HG03460 (cell line): ENCODE data around the gene CDH4.

Experiments
- ATAC-seq: cut with Tn5 transposase; IDR thresholded peaks from one replicate; pipeline ENCODE4 v1.9.1; 2021; ENCODE audit not compliant: unreplicated experiment

The CDH4 gene

DNA sequence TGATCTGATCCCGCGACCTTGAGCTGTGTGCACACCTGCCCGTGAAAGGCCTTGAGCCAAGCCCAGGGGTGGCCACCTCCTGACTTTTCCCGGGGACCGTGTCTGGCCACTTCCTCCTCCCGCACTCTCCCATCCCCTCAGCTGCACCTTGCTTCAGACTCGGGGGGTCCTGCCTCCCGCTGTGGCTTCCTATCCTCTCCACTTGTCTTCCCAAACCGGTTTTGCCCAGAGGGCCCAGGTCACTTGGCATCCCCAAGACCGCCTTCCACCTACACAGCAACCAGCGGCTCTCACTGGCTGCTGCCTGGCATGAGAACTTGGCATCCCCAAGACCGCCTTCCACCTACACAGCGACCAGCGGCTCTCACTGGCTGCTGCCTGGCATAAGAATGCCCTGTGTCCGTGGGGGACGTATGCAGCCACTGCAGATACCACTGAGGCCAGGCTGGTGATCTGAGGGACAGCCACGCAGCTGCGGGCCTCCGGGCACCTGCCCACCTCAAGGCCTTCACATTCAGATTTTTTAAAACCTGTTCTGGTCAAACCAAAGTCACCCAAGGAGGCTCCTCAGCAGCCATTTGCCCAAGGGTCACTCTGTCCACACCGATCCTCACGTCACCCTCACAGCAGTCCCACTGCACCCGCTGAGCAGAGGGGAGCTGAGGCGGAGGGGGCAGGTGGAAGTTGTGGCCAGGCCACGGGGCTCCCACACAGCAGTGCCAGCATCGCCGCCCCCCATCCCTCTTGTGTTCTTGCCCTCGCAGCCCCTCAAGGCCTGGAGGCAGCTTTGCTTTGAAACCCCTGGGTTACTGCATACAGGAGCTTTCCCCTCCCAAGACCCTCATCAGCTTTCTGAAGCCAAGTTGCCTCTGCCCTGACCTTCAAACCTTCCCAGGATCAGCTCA, 568.1 kb downstream of the CDH4 start:
- no peak for ATAC-seq

DNA sequence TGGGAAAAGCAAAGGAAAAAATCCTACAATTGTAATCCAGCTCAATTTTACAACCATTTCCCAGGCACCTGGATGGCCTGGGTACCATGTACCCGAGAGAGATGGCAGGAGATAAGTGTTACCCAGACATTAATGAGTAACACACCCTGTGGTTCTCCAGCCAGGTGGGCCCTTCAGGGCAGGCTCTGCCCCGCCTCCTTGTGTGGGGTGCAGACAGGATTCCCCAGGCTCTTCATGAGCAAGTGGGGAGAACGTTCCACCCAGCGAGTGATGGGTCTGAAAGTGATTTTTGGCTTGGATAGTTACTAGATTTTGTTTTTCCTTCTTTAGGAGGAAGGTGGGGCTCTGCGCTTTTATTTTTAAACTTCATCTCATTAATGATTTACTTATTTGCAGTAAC, 569.7 kb downstream of the CDH4 start:
- no peak for ATAC-seq

DNA sequence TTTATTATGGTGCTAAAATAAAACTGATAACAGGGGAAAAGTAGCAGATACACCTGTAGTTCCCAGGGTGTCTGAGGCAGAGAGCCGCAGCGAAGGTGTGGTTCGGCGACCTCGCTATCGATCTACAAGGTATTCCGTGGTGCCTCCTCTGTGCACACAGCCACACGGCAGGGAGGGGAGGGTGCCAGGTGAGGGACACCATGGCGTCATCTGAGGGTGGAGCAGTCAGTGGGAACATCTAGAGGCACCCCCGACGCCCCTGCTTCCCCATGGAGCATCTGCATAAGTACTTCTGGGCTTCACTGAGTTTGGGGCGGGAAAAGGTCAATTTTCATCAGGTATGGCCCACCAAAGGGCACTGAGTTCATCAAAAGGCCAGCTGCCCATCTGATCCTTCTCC, 570.3 kb downstream of the CDH4 start:
- ATAC-seq: no peak

DNA sequence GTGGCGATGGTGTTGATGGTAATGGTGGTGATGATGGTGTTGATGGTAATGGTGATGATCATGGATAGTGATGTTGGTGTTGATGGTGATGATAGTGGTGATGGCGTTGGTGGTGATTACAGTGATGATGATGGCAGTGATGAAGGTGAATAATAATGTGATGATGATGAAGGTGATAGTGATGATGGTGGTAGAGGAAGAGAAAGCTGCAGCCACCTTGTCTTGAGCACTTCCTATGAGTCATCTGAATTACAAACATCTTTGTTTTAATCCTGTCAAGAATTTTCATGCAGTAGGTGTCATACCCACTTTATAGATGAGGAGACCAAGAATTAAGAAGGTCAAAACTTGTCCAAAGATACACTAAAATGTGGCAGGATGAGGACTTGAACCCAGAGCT, 571.2 kb downstream of the CDH4 start:
- no peak for ATAC-seq

DNA sequence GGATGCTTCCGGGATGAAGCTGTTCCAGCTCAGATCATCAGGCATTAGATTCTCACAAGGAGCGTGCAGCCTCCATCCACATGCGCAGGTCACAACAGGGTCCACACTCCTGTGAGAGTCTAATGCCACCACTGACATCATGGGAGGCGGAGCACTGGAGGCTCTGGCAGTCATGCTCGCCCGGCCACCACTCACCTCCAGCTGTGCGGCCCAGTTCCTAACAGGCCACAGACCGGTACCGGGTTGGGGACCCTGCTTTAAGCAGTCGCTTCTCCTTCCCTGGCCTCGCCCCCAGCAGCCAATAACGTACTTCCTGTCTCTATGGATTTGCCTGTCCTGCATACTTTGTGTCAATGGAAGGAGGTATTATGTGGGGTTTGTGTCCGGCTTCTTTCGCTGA, 576.8 kb downstream of the CDH4 start:
- ATAC-seq: no peak

DNA sequence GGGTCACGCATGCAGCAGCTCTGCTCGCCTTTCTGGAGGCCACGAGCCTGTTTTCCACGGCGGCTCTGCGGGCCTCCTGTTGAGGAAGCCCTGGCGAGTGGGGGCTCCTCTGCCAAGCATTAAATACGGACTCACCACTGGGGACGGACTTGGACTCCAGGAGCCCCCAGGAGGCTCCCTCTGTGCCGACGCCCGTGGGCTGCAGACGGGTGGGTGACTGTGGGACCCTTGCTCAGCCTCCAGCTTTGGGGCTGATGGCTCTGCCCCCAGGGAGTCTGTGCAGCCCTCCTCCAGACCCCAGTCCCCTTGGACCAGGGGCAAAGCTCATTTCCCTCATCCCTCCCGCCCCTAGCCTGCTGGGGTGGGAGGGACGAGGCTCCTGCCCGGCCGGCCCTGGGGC, 577.5 kb downstream of the CDH4 start:
- no peak for ATAC-seq

DNA sequence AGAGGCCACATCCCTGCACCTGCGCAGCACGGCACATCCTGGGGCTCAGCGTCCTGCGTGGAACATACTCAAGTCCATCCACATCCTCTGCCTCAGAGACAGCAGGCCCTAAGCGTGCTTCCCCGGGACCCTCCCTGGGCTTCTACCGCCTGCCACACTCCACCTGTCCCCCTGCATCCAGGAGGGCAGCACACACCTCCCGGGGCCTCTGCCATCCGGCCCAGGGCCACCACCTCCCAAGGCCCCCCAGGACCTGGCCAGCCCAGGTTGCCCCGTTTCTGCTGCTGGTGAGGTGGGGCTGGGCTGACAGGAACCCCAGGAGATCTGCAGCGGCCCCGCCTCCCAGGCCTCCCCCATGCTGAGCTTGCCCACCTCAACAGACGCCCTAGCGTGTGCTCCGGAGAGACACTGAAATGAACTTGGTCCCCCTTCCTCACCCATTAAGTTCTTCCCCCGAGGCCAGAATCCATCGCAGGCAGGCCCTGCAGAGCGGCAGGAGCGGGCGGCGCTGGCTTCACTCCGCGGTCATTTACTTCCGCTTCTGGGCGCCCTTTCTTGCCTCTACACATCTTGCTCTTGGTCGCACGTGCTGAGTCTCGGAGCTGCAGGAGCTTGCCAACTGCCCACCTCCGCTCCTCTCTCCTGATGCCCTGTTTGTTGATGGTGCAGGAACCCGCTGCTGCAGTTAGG, 578.3 kb downstream of the CDH4 start:
- ATAC-seq: no peak

DNA sequence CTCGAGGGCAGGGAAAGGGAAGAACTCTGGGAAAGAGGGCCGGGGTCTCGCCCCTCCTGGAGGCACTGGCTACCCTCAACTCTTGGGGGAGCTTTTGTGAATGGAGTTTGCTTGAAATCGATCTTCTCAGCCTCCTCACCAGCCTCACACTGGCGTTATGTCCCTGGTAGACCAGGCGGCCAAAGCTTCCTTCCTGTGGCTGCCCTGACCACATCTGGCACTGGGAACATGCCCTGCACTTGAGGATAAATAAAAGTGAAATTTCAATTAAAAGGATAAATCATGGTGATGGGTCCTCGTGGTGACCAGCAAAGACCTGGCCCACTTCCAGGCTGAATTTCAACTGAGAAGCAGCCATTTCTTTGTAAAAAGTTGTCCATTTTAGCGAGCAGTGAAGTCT, 578.9 kb downstream of the CDH4 start:
- ATAC-seq: no peak

DNA sequence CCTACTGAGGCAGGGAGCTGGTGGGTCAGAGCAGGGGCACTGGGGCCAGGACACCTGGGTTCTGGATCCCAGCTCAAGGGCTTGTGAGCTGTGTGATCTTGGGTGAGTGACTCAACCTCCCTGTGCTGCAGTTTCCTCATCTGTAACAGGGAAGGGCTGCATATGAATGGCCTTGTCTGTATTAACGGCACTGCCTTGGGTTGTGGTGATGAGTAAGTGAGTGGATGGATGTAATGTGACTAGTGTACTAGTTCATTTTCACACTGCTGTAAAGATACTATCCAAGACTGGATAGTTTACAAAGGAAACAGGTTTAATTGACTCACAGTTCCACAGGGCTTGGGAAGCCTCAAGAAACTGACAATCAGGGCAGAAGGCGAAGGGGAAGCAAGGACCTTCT, 580.1 kb downstream of the CDH4 start:
- ATAC-seq: no peak

DNA sequence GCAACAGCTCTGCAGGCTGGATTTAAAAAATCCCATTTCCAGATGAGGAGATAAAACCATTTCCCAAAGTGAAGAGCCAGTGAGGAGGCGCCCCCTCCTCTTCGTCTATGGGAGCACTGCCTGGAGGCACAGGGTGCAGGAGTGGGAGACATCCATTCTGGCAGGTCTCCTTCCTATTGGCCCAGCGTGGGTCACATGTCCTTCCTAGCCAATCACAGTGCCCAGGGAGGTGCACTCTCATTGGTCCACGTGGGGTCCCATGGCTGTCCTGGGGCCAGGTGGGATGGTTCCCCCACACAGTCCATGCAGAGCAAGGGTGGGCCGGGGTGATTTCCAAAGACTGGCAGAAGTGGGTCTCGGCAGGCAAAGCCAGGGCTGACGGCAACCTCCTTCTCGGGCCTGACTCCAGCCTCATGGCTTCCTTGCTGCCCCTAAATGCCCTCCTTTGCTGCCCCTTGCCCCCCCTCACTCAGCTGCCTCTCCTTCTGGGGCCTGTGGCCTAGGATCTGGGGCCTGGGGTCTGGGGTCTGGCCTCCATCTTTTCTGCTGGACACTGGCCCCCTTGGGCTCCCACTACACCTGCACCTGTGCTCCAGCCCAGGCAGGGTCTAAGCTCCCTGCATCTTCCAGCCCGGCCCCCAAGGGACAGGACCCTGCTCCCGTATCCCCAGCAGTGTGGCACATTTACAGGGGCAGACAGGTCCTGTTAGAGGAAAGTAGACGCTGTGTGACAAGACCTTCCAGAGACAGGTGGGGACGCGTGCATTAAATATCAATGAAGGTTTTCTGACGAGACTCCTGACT, 581.9 kb downstream of the CDH4 start:
- no peak for ATAC-seq

DNA sequence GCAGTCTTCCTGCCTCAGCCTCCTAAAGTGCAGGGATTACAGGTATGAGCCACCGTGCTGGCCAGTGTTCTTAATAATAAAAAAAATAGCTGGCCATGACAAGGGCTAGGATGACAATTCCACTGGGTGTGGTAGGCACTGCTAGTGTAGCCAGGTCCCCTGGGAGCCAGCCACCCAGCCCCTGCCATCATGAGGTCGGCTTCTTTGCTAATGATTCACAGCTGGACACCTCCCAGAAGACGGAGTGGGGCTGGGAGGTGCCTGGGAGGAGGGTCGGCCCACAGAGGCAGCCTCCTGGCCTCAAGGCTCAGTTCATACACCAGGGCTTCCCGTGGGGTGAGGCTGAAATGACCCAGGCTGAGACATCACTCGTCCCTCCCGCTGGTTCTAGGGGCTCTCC, 583.2 kb downstream of the CDH4 start:
- ATAC-seq: no peak

DNA sequence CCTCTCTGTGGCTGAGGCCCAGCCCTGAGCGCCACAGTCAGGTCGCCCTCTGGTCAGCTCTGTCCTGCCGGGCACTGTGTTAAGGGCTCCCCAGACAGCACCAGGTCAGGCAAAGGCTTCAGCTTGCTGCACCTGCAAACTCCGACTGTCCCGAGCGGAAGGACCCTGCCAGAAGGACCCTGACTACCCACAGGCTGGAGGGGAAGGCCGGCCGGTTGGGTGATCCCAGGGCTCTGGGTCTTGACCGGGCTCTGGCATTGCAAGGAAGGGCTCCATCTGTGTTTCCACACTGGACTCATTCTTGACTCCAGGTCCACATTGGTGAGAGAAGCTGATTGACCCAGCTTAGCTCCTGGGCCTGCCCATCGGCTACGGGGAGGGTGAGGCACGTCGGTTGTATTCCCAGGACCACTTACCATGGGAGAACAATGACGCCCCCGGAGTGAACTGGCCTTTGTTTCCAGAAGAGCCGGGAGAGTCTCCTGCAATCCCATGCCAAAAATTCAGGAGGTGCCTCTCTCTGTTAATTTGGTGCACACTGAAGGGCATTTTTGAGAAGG, 583.8 kb downstream of the CDH4 start:
- no peak for ATAC-seq

DNA sequence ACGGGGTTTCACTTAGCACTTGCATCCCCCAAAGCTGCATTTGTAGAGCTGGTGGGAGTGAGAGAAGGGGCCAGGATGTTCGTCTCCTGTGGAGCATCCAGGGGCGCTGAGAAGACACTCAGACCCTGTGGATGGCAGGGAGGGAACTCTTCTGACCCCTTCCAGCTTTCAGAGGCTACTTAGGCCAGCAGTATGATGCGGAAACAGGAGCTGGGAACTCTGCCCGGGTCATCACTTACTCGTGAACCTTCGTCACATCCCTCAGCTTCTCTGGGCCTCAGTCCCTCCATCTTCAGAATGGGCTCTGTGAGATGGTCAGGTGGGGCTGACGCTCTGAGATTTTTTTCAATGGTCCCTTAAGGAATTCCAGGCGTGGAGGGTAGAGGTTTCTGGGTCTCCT, 585.1 kb downstream of the CDH4 start:
- ATAC-seq: no peak

DNA sequence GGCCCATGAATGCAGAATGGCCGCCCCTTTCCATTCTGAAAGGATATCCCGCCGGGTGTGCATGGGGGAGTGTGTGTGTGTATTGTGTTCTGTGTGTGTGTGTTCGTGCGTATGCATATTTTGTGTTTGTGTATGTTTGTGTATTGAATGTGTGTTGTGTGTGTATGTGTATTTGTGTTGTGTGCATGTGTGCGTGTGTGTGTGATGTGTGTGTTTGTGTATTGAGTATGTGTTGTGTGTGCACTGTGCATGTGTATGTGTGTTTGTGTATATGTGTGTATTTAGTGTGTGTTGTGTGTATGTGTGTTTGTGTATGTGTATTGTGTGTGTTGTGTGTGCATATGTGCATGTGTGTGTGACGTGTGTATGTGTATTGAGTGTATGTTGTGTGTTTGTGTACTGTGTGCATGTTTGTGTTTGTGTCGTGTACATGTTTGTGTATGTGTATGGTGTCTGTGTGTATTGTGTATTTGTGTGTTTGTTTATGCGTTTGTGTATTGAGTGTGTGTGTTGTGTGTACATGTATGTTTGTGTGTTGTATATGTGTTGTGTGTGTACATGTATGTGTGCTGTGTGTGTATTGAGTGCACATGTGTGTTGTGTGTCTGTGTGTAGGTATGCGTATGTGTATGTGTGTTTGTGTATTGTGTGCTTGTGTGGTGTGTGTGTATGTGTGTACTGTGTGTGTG, 587.3 kb downstream of the CDH4 start:
- no peak for ATAC-seq

DNA sequence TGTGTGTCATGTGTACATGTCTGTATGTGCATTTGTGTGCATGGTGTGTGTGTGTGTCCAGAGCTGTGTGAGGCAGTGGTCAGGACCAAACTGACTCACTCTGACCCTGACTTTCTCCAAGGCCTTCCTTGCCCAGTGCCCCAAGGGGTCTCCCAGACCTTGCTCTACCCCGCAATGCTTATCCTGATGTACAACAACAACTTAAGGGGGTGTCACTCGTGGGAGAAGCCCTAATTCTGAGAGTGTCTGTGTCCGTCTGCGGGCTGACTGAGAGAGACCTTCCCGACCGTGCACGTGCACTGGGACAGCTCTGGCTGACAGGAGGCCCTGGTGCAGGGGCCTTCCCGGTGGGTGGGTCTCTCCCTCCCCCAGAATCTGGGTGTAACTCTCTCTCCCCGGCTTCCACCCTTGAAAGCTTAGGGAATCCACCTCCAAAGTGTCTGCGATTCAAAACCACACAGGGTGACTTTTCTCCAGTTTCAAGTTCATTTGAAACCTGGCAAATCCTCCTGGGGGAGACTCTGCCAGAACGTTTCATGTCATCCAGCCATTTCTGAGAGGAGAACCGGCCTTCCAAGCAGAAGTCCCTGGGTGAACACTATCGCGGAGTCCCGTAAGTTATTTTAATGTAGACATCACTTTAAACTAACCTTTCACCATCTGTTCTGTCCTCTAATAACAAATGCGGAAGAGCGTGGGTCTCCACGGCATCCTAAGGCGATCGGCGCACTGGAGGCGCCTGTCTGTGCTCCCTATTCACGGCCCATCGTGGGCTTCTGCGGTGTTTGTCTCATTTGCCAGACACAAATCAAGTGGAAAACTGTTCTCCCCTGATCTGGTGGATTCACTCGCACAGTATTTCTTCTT, 588.1 kb downstream of the CDH4 start:
- no peak for ATAC-seq

DNA sequence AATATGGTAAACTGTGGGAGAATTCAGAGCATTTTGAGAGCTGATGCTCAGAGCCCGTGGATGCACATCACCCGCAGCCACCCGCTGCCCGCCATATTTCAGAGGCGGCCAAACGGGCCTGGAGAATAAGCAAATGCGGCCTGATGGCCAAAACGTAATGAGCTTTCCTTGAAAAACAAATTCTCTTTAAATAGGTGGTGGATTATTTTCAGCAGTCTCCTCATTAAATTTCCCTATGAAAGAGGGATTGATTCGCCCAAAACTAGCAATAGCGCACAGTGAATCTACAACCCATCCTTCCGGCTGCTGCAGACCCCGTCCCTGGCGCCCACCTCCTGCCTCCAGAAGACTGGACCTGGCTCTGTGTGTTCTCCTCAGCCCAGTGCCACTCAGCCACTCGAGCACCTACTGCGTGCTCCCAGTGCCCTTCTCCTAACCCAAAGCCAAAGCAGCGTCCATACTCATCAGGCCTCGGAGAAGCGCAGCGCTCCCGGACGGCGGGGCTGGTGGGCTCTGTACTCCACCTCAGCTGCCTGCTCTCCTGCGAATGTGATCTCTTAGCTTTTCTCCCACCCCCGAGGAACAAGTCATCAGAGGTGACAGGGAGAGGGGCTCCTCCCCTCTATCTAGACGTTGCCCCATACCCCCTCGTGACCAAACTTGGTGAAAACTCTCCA, 588.9 kb downstream of the CDH4 start:
- no peak for ATAC-seq

DNA sequence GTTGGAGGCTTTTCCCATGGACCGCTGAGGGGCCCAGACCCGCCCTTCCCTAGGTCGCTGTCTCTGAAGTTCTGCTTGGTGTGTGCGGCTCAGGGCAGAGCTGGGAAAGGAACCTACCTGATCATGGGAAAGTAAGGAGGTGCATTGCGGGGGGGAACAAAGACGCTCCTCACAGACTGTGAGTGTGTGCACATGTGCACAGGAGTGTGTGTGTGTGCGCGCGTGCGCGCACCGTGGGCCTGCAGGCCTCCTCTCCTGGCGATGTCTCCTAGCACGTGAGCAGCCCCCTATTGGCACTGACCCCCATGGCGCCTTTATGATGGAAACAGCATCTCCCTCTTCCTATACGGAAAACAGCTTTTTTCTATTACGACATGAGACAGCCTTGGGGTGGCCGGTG, 589.5 kb downstream of the CDH4 start:
- no peak for ATAC-seq

DNA sequence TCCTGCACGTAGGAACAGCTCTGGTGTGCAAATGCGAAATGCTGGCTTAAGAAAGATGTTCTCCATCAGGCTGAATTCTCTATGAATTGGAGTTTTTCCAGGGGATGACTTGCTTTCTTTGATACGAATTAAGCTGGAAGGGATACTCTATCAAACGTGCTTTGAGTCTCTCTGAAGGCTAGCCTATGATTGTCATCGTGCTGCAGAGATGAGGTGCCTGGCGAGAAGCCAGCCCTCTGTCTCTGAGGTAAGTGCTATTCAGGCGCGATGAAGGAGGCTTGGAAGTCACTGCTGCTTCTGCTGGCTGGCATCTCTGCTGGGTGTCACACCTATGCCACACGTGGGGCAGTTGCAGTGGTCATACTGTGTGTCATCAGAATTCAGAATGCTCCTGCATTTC, 589.9 kb downstream of the CDH4 start:
- ATAC-seq: no peak

DNA sequence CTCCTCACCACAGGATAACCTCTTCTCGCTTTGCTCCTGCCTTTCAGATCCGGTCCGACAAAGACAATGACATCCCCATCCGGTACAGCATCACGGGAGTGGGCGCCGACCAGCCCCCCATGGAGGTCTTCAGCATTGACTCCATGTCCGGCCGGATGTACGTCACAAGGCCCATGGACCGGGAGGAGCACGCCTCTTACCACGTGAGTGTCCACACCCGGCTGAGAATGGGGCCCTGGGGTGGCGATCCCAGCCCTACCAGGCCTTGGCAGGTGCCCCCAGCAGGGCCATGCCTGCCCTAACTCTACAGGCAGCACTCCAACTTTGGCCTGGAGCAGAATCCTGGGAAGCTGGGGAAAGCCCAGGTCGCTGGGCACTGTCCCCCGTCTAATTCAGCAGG, 592.6 kb downstream of the CDH4 start:
- ATAC-seq: no peak
